ENCODE measurements around the gene MTCL1.

Gene MTCL1

GRCh38 chr18:8713691-8714090, 8.3 kb downstream of the MTCL1 start:
- DNase-seq (ENCODE audit: low spot score) = no peak

GRCh38 chr18:8715599-8715998, 10.2 kb downstream of the MTCL1 start:
- no peak for DNase-seq (ENCODE audit: low spot score)

- no peak for DNase-seq (ENCODE audit: low spot score)
Observed at GRCh38 chr18:8717011-8717770, 11.8 kb downstream of the MTCL1 start.

- no peak for DNase-seq (ENCODE audit: low spot score)
Observed at GRCh38 chr18:8718401-8718913, 13.1 kb downstream of the MTCL1 start.

GRCh38 chr18:8719192-8719591, 13.8 kb downstream of the MTCL1 start:
- no peak for DNase-seq (ENCODE audit: low spot score)

- DNase-seq (ENCODE audit: low spot score) = no peak
Observed at GRCh38 chr18:8720141-8720540, 14.8 kb downstream of the MTCL1 start.

GRCh38 chr18:8721094-8721669, 15.8 kb downstream of the MTCL1 start:
- no peak for DNase-seq (ENCODE audit: low spot score)

- DNase-seq (ENCODE audit: low spot score) = no peak
Observed at GRCh38 chr18:8721716-8722115, 16.4 kb downstream of the MTCL1 start.

GRCh38 chr18:8722946-8723820, 17.8 kb downstream of the MTCL1 start:
- no peak for DNase-seq (ENCODE audit: low spot score)

GRCh38 chr18:8724452-8724851, 19.1 kb downstream of the MTCL1 start:
- DNase-seq (ENCODE audit: low spot score) = no peak

- no peak for DNase-seq (ENCODE audit: low spot score)
Observed at GRCh38 chr18:8726281-8726680, 20.9 kb downstream of the MTCL1 start.

GRCh38 chr18:8726963-8727705, 21.8 kb downstream of the MTCL1 start:
- no peak for DNase-seq (ENCODE audit: low spot score)

- DNase-seq (ENCODE audit: low spot score) = peak; percentile 14
Observed at GRCh38 chr18:8730080-8730827, 24.9 kb downstream of the MTCL1 start.

- no peak for DNase-seq (ENCODE audit: low spot score)
Observed at GRCh38 chr18:8732442-8733360, 27.3 kb downstream of the MTCL1 start.

- no peak for DNase-seq (ENCODE audit: low spot score)
Observed at GRCh38 chr18:8734496-8734895, 29.1 kb downstream of the MTCL1 start.

- DNase-seq (ENCODE audit: low spot score) = no peak
Observed at GRCh38 chr18:8735274-8735673, 29.9 kb downstream of the MTCL1 start.

GRCh38 chr18:8741117-8741516, 35.8 kb downstream of the MTCL1 start:
- no peak for DNase-seq (ENCODE audit: low spot score)

GRCh38 chr18:8741532-8741931, 36.2 kb downstream of the MTCL1 start:
- DNase-seq (ENCODE audit: low spot score) = no peak

GRCh38 chr18:8742387-8743361, 37.3 kb downstream of the MTCL1 start:
- no peak for DNase-seq (ENCODE audit: low spot score)
